Astrocyte of the cerebellum (primary cell): ENCODE results near the gene CYSTM1.

Experiments
- DNase-seq: peaks from one replicate; pipeline ENCODE4 v3.0.0-alpha.2; 2011; ENCODE audit warnings: low read depth
- H3K4me3 ChIP-seq: 2 replicates; pipeline ENCODE4 v1.5.1; 2011; ENCODE audit warnings: mild to moderate bottlenecking, low read depth, low read length, moderate library complexity
- in situ Hi-C: cut with HindIII; loops from 2 replicates; pipeline ENCODE4 v1.10.0; 2017; ENCODE audit warnings: low sequenced_read_pairs
- TF ChIP-seq, protein P1 (sequence below): IDR thresholded peaks from 2 replicates; pipeline ENCODE4 v1.5.1; 2012; ENCODE audit warnings: low read length, low read depth, moderate library complexity, mild to moderate bottlenecking; ENCODE audit errors: missing control alignments

The CYSTM1 gene

DNA sequence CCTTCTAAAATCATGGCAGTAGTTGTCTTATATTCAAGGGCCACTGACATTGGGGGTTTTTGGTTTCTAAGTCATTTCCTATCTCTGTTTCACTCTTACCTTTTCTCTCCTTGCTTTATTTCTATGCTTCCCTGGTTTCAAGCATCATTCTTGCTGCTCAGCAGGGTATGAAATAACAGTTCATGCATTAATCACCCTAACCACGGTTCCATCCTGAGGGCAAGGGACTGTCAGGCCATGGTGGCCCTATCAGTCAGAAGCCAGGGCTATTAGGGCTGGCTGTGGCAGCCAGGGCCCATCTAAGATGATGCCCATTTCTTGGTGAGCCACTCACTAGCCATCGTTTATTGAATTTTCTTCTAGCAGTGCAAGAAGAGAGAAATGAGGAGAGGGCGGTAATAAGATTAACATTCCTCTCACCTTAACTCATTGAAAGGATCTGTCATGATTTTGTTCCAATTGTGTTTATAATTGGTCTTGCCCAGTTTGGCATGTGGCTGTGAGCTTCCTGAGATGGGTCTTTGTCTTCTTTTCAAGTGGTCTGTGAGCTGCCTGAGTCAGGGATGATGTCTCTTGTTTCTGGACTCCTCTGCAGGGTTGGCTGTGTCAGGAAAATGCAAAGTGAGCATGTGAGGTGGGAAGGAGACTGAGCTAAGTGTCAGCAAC lies 45.2 kb downstream of the CYSTM1 start:
- in situ Hi-C loops = no loop called here
- no peak overlapping the region for H3K4me3 ChIP-seq
- TF ChIP-seq, protein P1, sequence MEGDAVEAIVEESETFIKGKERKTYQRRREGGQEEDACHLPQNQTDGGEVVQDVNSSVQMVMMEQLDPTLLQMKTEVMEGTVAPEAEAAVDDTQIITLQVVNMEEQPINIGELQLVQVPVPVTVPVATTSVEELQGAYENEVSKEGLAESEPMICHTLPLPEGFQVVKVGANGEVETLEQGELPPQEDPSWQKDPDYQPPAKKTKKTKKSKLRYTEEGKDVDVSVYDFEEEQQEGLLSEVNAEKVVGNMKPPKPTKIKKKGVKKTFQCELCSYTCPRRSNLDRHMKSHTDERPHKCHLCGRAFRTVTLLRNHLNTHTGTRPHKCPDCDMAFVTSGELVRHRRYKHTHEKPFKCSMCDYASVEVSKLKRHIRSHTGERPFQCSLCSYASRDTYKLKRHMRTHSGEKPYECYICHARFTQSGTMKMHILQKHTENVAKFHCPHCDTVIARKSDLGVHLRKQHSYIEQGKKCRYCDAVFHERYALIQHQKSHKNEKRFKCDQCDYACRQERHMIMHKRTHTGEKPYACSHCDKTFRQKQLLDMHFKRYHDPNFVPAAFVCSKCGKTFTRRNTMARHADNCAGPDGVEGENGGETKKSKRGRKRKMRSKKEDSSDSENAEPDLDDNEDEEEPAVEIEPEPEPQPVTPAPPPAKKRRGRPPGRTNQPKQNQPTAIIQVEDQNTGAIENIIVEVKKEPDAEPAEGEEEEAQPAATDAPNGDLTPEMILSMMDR = no peak
- DNase-seq = peak; percentile 20

DNA sequence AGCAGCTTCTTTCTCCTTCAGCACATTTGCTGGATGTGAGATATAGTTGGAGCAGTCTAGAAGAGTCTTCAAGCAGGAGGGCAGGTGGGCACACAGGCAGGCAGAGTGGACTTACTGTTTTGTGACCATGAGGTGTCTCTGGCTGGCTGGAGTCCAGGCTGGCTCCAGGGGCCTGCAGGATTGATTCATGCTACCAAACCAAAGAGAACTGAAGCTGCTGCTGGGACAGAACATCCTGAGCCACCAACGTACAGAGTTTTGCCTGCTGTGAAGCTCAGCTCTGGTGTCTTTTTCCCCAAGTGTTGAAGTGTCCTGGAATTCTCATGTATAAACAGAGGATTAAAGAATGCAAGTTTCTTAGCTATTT lies 45.7 kb downstream of the CYSTM1 start:
- TF ChIP-seq, protein P1 = no peak
- DNase-seq = no peak
- in situ Hi-C loops = no loop called here

DNA sequence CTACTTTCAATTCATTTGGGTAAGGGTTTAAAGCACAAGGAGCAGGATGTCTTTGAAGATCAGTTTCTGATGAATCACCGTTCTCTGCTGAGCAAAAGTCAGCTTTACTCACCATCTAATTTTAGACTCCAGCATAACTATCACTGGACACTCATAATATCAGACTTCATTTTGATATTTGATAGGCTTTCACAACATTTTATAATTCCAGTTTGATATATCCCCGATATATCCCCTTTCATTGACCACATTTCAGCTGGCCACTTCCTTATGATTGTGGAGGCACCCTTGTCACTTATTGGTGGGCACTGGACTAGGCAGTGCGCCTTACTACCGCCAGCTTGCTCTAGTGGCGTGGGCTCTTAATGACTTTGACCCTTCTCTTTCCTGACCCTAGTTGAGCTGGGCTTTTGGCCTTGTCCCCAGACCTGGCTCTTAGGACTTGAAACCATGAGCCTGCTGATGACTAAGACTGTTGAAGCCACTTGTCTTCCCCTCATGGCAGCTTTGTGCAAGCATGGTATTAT lies 46.8 kb downstream of the CYSTM1 start:
- in situ Hi-C loops = no loop called here
- peak; percentile 52 for DNase-seq
- no peak overlapping the region for H3K4me3 ChIP-seq
- TF ChIP-seq, protein P1 = no peak

More for the DNA sequence above, 45.7 kb downstream of the CYSTM1 start:
- H3K4me3 ChIP-seq = no peak overlapping the region

DNA sequence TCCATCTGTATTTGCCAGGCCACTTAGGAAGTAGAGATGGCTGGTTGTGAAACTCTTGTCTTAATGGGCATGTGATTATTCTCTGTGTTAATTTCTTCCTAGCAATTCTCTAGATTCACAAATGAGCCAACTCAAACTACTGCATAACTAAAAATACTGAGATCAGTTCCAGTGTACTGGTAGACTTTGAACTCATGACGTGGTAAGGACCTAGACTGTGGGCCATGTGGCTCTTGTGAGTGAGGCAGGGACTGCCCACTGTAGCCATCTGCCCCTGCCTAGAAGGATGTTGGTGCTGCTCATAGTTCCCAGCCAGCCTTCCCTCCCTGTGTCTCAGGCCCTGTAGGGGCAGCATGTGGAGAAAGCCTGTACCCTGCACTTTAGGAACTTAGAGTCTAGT lies 47.4 kb downstream of the CYSTM1 start:
- TF ChIP-seq, protein P1 = no peak
- in situ Hi-C loops = no loop called here
- DNase-seq = no peak
- no peak overlapping the region for H3K4me3 ChIP-seq

DNA sequence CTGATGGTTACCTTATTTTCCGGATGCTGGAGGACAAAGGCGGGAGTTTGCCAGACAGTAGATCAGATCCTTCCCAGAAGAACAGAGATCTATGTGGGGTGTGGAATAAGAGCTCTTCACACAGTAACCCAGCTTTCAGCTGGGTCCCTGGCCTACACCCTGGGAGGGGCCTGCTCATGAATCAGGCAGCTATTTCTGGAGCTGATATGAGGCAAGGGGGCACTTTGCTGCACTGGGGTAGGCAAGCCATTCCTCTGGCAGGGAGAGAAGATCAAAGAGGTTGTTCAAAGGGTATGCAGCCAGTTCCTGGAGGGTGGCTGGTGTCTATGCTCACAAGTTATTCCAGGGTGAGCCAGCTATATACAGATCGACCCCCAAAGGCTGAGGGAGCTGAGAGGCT lies 48.6 kb downstream of the CYSTM1 start:
- in situ Hi-C loops = no loop called here

DNA sequence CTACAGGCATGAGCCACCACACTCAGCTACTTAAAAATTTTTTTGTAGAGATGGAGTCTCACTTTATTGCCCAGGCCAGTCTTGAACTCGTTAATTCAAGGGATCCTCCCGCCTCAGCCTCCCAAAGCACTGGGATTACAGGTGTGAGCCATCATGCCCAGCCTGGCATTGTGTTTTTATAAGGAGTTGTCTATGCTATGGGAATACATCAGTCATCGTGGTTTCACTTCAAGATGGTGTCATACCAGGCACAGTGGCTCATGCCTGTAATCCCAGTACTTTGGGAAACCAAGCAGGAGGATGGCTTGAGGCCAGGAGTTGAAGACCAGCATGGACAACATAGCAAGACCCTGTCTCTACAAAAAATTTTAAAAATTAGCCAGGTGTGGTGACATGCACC lies 49.7 kb downstream of the CYSTM1 start:
- in situ Hi-C loops = no loop called here
- DNase-seq = no peak
- H3K4me3 ChIP-seq = no peak overlapping the region
- TF ChIP-seq, protein P1 = no peak

More for the DNA sequence above, 48.6 kb downstream of the CYSTM1 start:
- H3K4me3 ChIP-seq = no peak overlapping the region
- DNase-seq = no peak
- TF ChIP-seq, protein P1 = no peak
